Activated gamma-delta T cell (primary cell): ENCODE data around the gene CD200R1L.

Experiments
- DNase-seq: peaks from one replicate; lab custom pipeline; 2025; lab: John Stamatoyannopoulos, UW

The CD200R1L gene

GRCh38 chr3:112786881-112787579 is 59.6 kb downstream of the CD200R1L start:
- DNase-seq: no peak

- DNase-seq: no peak
Observed at GRCh38 chr3:112786002-112786590, 60.6 kb downstream of the CD200R1L start.

- DNase-seq: no peak
Observed at GRCh38 chr3:112785321-112786001, 61.2 kb downstream of the CD200R1L start.

- DNase-seq: no peak
Observed at GRCh38 chr3:112782491-112782890, 64.2 kb downstream of the CD200R1L start.

GRCh38 chr3:112781599-112781998 is 65.1 kb downstream of the CD200R1L start:
- DNase-seq: no peak

- DNase-seq: no peak
Observed at GRCh38 chr3:112779558-112780480, 66.8 kb downstream of the CD200R1L start.

- DNase-seq: no peak
Observed at GRCh38 chr3:112779011-112779410, 67.7 kb downstream of the CD200R1L start.

- DNase-seq: no peak
Observed at GRCh38 chr3:112778353-112778948, 68.2 kb downstream of the CD200R1L start.

- no peak for DNase-seq
Observed at GRCh38 chr3:112777811-112778210, 68.9 kb downstream of the CD200R1L start.

- no peak for DNase-seq
Observed at GRCh38 chr3:112776836-112777235, 69.8 kb downstream of the CD200R1L start.

GRCh38 chr3:112776000-112776399 is 70.7 kb downstream of the CD200R1L start:
- no peak for DNase-seq

- no peak for DNase-seq
Observed at GRCh38 chr3:112775011-112775742, 71.5 kb downstream of the CD200R1L start.

- DNase-seq: no peak
Observed at GRCh38 chr3:112774293-112774926, 72.3 kb downstream of the CD200R1L start.

GRCh38 chr3:112773864-112774263 is 72.8 kb downstream of the CD200R1L start:
- DNase-seq: no peak

- no peak for DNase-seq
Observed at GRCh38 chr3:112770951-112771350, 75.7 kb downstream of the CD200R1L start.

GRCh38 chr3:112770032-112770626 is 76.5 kb downstream of the CD200R1L start:
- no peak for DNase-seq

GRCh38 chr3:112769286-112769978 is 77.2 kb downstream of the CD200R1L start:
- no peak for DNase-seq

GRCh38 chr3:112767777-112768176 is 78.9 kb downstream of the CD200R1L start:
- no peak for DNase-seq

GRCh38 chr3:112767177-112767576 is 79.5 kb downstream of the CD200R1L start:
- DNase-seq: no peak
